Kidney capillary endothelial cell (primary cell): ENCODE measurements around the gene PRUNE2.

Experiments
- DNase-seq: peaks from one replicate; pipeline ENCODE4 v3.0.0-alpha.2; 2018; ENCODE audit warnings: low spot score

The PRUNE2 gene

DNA sequence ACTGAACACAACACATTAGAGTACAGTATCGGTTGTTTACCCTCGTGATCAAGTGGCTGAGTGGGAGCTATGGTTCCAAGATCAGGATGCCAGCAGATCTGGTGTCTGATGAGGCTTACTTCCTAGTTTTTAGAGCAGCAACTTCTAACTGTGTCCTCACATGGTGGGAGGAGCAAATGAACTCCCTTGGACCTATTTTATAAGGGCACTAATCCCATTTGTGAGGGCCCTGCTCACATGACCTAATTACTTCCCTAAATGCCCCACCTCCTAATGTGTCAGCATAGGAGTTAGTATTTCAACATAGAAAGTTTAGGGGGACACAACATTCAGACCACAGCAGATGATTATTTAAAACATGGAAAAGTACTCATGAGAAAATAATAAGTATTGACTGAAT lies 335.1 kb downstream of the PRUNE2 start:
- no peak for DNase-seq

GRCh38 chr9:76567086-76567485 lies 338.8 kb downstream of the PRUNE2 start:
- no peak for DNase-seq

- no peak for DNase-seq
These were observed 341.6 kb downstream of the PRUNE2 start for GRCh38 chr9:76564297-76564696.

- DNase-seq, result no peak
These were observed 343.4 kb downstream of the PRUNE2 start for GRCh38 chr9:76562511-76562911.

DNA sequence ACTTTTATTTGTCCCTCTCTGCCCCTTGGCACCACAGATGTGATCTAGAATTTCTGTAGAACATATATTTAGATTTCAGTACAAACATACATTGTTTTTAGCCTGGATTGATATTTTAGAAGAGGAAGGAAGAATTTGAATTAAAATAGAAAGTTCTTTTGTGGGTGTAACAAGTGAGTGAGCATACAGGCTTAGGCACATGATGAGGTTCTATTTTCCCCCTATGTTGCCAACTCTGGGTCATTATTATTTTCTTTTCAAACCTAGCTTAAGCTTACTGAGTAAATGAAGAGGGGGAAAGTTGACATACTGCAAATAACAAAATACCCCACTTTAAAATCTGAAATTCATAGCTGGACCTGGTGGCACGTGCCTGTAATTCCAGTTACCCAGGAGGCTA lies 344.0 kb downstream of the PRUNE2 start:
- no peak for DNase-seq
